ENCODE data around the gene NFIC. TPM values are rescaled to one million over a fixed set of nuclear protein-coding genes. Genes with fewer than 3 reads are reported as not detected.

Gene NFIC
- total and polyA plus RNA-seq, 10 of the 15 experiments (the other 5 are each of a cell fraction or from before 2014, with no cell fraction given) = 0.71 to 53.5 (median 10.2) TPM

DNA sequence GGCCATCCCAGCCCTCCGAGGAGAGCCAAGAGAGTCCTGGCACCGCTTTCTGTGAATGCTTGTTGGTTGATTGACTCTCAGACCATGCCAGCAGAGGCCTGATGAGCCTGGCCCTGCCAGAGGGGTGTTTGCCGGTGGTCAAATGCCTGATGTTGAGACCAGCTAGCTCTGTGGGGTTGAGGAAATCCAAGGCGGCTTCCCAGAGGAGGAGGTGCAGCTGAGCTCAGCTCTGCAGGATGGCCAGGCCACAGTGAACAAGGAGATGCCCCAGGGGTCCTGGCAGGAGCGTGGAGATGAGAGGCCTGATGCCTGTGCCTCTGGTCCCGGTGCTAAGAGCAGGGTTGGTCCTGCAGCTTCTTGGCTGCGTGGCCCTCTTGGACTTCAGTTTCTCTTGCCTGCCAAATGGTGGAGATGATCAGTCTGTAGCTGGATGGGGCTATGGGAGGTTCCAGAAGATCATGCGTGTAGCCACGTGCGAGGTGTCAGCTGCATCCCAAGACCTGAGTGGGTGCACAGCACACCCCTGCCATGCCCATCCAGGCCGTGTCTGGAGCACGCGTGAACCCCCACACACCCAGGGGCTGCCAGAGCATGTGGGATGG lies 16.8 kb downstream of the NFIC start:
- in situ Hi-C loops (cut with MboI) = no loop called here
- peaks cover 5% of the 10 kb centered on the region; the same call in 1 of the 2 replicates for H4K20me1 ChIP-seq (ENCODE audit: control insufficient read depth, insufficient read depth)
- no TSS peak for BruUV-seq (replicated peaks)
- no peak overlapping the region for H3K27ac ChIP-seq (ENCODE audit: control insufficient read depth, insufficient read depth)
- no peak overlapping the region for H2AFZ ChIP-seq (ENCODE audit: control insufficient read depth, low read depth, low read length)
- no peaks in the 10 kb centered on the region for H3K27me3 ChIP-seq (replicated peaks in 1 of 2; ENCODE audit: control insufficient read depth in 2 of 2, insufficient read depth in 2 of 2, low read length in 1 of 2)
- H3K4me3 ChIP-seq = no peak overlapping the region
- DNase-seq (ENCODE audit: low read depth, low spot score) = no peak
- FAIRE-seq = no peak
- H3K4me1 ChIP-seq (ENCODE audit: control insufficient read depth, insufficient read depth, low read length) = no peaks in the 10 kb centered on the region; the same call in 1 of the 2 replicates
- H3K9ac ChIP-seq (ENCODE audit: control insufficient read depth, insufficient read depth, low read length) = no peak overlapping the region
- RAD21 ChIA-PET (ENCODE audit: unreplicated experiment) = no interaction called here
- intact Hi-C loops (cut with micrococcal nuclease; ENCODE audit: unreplicated experiment) = no loop called here
- no peak overlapping the region for H3K4me2 ChIP-seq (ENCODE audit: control insufficient read depth, insufficient read depth)
- SMC1A ChIA-PET (ENCODE audit: uncharacterized antibody, unreplicated experiment) = no interaction called here
- CTCF ChIA-PET = no interaction called here
- 94% methylated on average over 13 of the region's 13 CpGs for WGBS (ENCODE audit: insufficient coverage, insufficient replicate concordance, low lambda C conversion rate, missing lambda C conversion rate)
- peaks cover 57% of the 10 kb centered on the region for H3K79me2 ChIP-seq (ENCODE audit: control insufficient read depth, insufficient read depth, low read length)
- no peaks in the 10 kb centered on the region for H3K9me3 ChIP-seq (replicated peaks; ENCODE audit: control insufficient read depth, insufficient read depth, low read length)
- POLR2A ChIA-PET = no interaction called here
- no peak for TF ChIP-seq SMAD5 (IDR thresholded peaks at IDR 0.05; ENCODE audit: low read depth)
- no peak for TF ChIP-seq ESRRA (IDR thresholded peaks at IDR 0.05; ENCODE audit: low read length)
- TF ChIP-seq, protein P1, sequence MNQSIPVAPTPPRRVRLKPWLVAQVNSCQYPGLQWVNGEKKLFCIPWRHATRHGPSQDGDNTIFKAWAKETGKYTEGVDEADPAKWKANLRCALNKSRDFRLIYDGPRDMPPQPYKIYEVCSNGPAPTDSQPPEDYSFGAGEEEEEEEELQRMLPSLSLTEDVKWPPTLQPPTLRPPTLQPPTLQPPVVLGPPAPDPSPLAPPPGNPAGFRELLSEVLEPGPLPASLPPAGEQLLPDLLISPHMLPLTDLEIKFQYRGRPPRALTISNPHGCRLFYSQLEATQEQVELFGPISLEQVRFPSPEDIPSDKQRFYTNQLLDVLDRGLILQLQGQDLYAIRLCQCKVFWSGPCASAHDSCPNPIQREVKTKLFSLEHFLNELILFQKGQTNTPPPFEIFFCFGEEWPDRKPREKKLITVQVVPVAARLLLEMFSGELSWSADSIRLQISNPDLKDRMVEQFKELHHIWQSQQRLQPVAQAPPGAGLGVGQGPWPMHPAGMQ (IDR thresholded peaks at IDR 0.05; ENCODE audit: borderline replicate concordance) = no peak
- peaks cover 0 to 26% of the 10 kb centered on the region in 2 experiments; a peak in 3 of 4 replicates for H3K36me3 ChIP-seq (ENCODE audit: control insufficient read depth in 2 of 2, insufficient read depth in 2 of 2, low read length in 1 of 2)
- no peak for ATAC-seq

DNA sequence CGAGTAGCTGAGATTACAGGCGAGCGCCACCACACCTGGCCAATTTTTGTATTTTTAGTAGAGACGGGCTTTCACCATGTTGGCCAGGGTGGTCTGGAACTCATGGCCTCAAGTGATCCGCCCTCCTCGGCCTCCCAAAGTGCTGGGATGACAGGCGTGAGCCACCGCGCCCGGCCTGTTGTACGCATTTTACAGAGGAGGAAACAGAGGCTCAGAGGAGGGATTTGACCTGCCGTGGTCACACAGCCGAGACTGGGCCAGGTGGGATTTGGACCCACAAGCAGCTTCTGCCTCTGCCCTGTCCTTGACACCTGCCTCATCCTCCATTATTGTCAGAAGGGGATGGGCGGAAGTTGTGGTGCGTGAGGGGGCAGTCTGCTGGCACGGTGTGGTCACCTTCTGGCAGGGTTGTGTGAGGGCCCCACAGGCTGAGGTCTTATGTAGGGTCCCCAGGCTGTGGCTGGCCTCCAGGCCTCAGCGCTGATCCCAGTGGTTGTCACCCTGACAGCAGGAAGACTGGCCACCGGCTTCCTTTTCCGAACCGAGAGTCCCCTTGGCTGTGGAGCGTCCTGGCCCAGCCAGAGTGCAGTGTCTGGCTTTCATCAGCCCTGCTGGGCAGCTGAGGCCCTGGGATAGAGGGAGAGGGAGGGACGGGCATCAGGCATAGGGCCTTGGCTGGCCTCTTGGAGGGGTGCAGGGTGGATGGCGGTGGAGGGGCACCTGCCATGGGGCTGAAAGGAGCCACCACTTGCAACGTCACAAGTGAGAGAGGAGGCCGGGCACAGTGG lies 20.3 kb downstream of the NFIC start:
- ATAC-seq = no peak
- TF ChIP-seq NFXL1 (IDR thresholded peaks at IDR 0.05; ENCODE audit: borderline replicate concordance) = no peak
- no peak overlapping the region for H3K9ac ChIP-seq (ENCODE audit: control insufficient read depth, insufficient read depth, low read length)
- WGBS (ENCODE audit: insufficient coverage, insufficient replicate concordance, low lambda C conversion rate, missing lambda C conversion rate) = 92% methylated on average over 25 of the region's 25 CpGs
- H3K27ac ChIP-seq (ENCODE audit: control insufficient read depth, insufficient read depth) = no peak overlapping the region
- ChIA-PET SMC1A (ENCODE audit: uncharacterized antibody, unreplicated experiment) (no interaction called here), POLR2A (interaction anchor here (0.7 kb wide), 1 partner anchor 10 kb away, joined by 3 read pairs; no protein-coding TSS in a partner anchor), RAD21 (ENCODE audit: unreplicated experiment) (no interaction called here), CTCF (no interaction called here)
- in situ Hi-C loops (cut with MboI) = no loop called here
- intact Hi-C loops (cut with micrococcal nuclease; ENCODE audit: unreplicated experiment) = no loop called here
- no peaks in the 10 kb centered on the region for H3K9me3 ChIP-seq (replicated peaks; ENCODE audit: control insufficient read depth, insufficient read depth, low read length)
- peaks cover 62% of the 10 kb centered on the region for H3K79me2 ChIP-seq (ENCODE audit: control insufficient read depth, insufficient read depth, low read length)
- BruUV-seq (replicated peaks) = no TSS peak
- H3K4me2 ChIP-seq (ENCODE audit: control insufficient read depth, insufficient read depth) = no peak overlapping the region
- no peak for FAIRE-seq
- no peak overlapping the region for H3K4me3 ChIP-seq
- no peaks in the 10 kb centered on the region for H3K27me3 ChIP-seq (replicated peaks in 1 of 2; ENCODE audit: control insufficient read depth in 2 of 2, insufficient read depth in 2 of 2, low read length in 1 of 2)
- H2AFZ ChIP-seq (ENCODE audit: control insufficient read depth, low read depth, low read length) = no peak overlapping the region
- H4K20me1 ChIP-seq (ENCODE audit: control insufficient read depth, insufficient read depth) = peaks cover 5% of the 10 kb centered on the region; the same call in 1 of the 2 replicates
- no peak for DNase-seq (ENCODE audit: low read depth, low spot score)
- H3K36me3 ChIP-seq (ENCODE audit: control insufficient read depth in 2 of 2, insufficient read depth in 2 of 2, low read length in 1 of 2) = peaks cover 0 to 29% of the 10 kb centered on the region in 2 experiments; a peak in 3 of 4 replicates
- H3K4me1 ChIP-seq (ENCODE audit: control insufficient read depth, insufficient read depth, low read length) = no peaks in the 10 kb centered on the region; the same call in 1 of the 2 replicates
